GM18873 (cell line): ENCODE results near the gene MAN1B1.
"Not testable (repeated sequence)": the region's sequence is repeated elsewhere in the genome, so short reads cannot be mapped to it uniquely, and the experiment has no call there.

Source experiments
- ATAC-seq: cut with Tn5 transposase; IDR thresholded peaks from one replicate; pipeline ENCODE4 v1.9.1; 2021; ENCODE audit warnings: mild to moderate bottlenecking, moderate library complexity, moderate number of reproducible peaks; ENCODE audit not compliant: unreplicated experiment, low FRiP score

The MAN1B1 gene

DNA sequence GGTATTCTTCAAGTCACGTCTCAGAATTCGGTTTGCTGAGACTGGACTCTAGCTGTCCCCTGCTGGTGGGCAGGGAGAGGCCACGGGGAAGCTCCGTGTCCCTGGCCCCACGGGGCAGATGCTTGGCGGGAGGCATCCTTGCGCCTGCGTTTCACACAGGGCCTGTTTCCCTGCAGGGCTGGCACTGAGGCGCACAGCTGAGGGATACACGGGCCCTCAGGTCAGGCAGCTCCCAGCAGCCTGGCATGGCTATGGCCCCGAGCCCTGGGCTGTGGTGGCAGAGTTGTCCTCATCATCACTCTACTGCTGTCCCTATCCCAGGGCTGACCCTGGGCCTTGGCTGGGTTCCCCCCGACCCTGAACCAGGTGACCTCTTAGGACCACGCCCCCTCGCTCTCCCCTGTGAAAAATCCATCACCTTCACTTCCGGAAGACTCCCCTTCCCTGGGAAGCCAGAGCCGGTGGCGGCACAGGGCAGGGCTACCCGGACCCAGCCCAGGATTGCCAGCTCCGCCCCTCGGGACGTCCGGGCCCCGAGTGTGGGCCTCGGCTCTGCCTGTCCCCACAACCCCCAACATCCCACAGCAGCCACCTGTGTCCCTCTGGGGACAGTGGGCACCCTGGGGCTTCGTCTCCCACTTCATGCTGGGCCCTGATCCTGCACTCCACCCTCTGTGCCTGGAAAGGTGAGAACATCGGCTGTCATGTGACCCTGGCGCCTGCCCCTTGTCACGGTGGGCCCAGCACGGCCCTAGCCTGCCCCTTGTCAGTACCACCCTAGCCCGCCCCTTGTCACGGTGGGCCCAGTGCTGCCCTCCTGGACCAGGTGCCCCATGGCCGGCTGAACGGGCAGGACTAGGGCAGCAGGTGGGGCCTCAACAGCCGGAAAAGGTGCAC lies 22.7 kb downstream of the MAN1B1 start:
- ATAC-seq, result no peak

GRCh38 chr9:137110147-137110910 lies 23.5 kb downstream of the MAN1B1 start:
- no peak for ATAC-seq

GRCh38 chr9:137110911-137111787 lies 24.4 kb downstream of the MAN1B1 start:
- no peak for ATAC-seq

DNA sequence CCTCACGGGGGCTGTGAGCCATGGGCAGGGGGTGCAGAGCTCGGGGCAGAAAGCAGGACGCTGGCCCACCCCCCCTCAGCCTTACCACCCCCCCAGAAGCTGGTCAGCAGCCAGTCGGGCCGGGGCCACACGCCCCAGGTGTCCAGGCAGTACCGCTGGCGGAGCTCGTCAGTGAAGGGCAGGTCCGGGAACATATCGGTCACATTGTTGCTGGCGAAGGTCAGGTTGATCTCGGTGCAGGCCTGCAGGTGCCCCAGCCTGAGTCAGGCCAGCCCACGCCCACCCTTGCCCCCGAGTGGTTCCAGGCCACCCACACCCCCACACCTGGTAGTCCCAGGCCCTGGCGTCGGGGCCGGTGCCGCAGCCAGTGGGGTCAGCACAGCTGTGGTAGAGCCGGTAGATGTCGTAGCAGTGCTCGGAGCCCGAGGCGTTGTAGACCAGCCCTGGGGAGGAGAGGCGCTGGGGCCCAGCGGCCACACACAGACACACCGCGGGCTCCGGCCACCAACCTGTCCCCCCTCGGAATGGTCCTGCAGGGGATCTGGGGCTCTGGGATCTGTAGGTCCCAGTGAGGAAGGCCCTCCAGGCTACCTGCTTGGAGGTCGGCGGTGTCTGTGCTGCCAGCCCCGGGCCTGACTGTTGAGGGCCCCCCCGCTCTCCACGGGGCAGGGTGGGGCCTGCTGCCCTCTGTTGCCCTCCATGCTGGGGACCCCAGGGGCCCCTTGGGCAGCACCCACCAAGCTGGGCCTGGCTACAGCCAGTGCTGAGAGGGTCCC lies 25.2 kb downstream of the MAN1B1 start:
- ATAC-seq, result no peak

- ATAC-seq, result no peak
Measured at GRCh38 chr9:137112564-137113384, 26.0 kb downstream of the MAN1B1 start.

DNA sequence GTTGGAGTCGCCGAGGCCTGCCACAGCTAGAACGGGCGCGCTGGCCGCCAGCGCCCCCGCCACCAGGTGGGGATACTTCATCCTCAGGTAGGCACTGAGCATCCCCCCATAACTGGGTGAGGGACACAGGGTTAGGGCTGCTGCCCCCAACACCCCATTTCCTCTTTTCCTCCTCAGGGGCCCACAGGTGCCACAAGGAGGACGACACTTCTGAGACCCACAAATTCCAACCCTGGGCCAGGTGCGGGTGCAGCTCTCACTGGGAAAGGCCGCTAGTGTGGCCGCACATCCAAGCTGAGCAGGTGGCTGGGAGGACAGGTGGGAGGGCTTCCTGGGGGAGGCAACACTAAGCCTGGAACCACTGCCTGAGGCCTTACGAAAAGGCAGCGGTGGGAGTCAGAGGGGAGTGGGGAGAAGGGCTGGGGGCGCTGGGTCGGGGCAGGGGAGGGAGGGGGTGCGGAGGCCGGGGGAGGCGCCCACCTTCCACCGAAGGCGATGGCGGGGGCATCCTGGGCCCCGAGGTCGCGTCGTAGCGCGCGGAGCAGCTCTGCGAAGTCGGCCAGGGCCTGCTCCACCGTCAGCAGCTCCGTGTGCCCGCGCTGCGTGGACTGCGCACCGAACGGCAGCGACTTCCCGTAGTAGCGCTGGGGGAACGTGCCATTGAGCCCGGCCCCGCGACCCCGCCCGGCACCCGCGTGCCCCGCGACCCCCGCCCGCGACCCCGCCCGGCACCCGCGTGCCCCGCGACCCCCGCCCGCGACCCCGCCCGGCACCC lies 26.8 kb downstream of the MAN1B1 start:
- ATAC-seq, result no peak

DNA sequence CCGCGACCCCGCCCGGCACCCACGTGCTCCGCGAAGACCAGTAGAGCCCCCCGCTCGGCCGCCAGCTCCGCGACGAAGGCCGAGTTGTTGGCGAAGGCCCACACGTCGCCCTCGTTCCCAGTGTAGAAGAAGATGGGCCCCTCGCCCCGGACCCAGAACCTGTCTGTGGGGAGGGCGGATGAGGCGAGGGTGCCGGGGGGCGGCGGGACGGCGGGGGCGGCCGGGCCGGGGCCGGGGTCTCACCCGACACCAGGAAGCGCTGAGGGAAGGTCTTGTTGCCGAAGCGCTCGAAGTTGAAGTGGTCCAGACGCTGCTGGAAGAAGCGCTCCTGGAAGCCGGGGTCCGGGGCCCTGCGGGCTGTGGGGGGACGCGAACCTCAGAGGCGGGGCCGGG lies 27.4 kb downstream of the MAN1B1 start:
- ATAC-seq, result no peak

GRCh38 chr9:137114613-137115393 lies 28.0 kb downstream of the MAN1B1 start, which contains the start of gene DPP7:
TSS of gene DPP7 (minus strand) at chr9:137114733. CDS start at chr9:137114713, 20 bp downstream.
- no peak for ATAC-seq

- ATAC-seq, result no peak
Measured at GRCh38 chr9:137115394-137116026, 28.7 kb downstream of the MAN1B1 start.

GRCh38 chr9:137116027-137116507 lies 29.3 kb downstream of the MAN1B1 start:
- no peak for ATAC-seq

GRCh38 chr9:137116728-137117127 lies 29.9 kb downstream of the MAN1B1 start:
- ATAC-seq, result no peak

DNA sequence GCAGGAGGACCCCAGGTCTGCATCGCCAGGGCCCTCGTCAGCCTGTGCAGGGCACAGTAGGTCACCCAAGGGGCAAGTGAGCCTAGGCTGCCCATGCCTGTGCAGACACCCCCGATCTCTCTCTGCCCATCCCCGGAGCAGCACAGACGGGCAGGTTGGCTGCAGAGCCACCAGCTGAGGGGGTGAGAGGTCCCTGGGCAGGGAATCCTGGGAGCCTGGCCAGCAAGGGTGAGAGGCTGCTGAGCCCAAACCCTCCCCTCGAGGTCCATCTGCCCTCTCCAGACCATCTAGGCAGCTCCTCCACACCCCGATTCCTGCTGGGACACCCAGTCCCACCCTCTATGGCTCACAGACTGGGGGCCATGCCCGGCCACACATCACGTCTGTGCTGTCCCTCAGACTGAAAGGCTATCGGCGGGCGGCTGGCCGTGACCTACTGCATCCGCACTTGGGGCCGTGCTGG lies 30.5 kb downstream of the MAN1B1 start:
- no peak for ATAC-seq

- ATAC-seq, result not testable (repeated sequence)
Measured at GRCh38 chr9:137118092-137118603, 31.4 kb downstream of the MAN1B1 start.

GRCh38 chr9:137121927-137122795 lies 35.4 kb downstream of the MAN1B1 start:
- not testable (repeated sequence) for ATAC-seq

DNA sequence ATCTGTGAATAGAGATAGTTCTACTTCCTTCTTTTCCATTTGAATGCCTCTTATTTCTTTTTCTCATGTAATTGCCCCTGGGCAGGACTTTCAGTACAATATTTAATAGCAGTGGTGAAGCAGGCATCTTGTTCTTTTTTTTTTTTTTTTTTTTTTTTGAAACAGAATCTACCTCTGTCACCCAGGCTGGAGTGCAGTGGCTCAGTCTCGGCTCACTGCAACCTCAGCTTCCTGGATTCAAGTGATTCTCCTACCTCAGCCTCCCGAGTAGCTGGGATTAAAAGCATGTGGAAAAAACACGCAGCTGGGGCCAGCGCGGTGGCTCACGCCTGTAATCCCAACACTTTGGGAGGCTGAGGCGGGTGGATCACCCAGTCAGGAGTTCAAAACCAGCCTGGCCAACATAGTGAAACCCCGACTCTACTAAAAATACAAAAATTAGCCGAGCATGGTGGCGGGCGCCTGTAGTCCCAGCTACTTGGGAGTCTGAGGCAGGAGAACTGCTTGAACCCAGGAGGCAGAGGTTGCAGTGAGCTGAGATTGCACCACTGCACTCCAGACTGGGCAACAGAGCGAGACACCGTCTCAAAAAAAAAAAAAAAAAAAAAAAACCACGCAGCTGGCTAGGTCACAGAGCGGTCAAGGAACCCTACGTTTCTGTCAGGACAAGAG lies 36.1 kb downstream of the MAN1B1 start:
- ATAC-seq, result not testable (repeated sequence)
